HG02588 (cell line): Measurements from ENCODE around the gene WNT9B.

ENCODE experiments used
- ATAC-seq: cut with Tn5 transposase; IDR thresholded peaks from one replicate; pipeline ENCODE4 v1.9.1; 2021; ENCODE audit warnings: mild to moderate bottlenecking, moderate library complexity; ENCODE audit not compliant: unreplicated experiment

WNT9B gene

GRCh38 chr17:46853896-46854444 lies 2.6 kb downstream of the WNT9B start:
- ATAC-seq = no peak

GRCh38 chr17:46854515-46854914 lies 3.1 kb downstream of the WNT9B start:
- ATAC-seq = no peak

GRCh38 chr17:46854948-46855347 lies 3.6 kb downstream of the WNT9B start:
- ATAC-seq = no peak

GRCh38 chr17:46857600-46857999 lies 6.2 kb downstream of the WNT9B start:
- no peak for ATAC-seq

DNA sequence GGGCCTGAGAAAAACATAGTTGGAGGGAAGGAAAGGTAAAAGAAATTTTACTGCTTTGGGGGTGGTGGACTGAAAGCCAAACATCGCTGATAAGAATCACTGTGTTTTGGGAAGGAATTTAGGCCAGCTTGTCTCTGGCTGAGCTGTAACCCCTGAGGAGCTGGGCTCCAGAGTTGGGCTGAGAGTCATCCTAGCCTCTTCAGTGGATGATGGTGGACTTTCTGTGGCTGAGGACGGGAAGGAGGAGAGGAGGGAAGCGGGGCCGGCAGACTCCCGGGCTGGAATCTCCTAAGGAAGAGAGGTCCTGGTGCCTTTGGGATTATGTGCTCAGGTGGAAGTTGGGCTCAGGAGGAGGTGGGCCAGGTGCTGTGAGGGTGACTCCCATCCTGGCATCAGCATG lies 8.6 kb downstream of the WNT9B start:
- no peak for ATAC-seq

DNA sequence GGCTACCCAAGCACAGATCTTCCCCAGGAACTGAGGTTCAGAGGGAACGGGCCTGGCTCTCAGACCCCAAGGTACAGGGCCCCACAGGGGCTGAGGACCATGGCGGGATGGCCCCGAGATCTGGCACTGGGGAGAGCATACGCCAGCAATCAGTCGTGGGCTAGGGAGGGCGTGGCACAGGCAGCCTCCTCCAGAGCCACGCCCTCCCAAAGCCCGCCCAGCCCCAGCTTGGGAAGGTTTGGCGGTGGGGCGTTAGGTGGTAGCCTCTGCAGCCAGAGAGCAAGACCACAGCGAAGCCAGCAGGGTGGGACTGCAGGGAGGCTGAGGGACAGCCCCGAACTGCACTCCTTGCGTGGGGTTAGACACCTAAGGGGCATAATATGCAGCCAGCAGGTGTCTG lies 11.6 kb downstream of the WNT9B start:
- no peak for ATAC-seq

- no peak for ATAC-seq
These were observed 12.2 kb downstream of the WNT9B start for GRCh38 chr17:46863383-46864121.

DNA sequence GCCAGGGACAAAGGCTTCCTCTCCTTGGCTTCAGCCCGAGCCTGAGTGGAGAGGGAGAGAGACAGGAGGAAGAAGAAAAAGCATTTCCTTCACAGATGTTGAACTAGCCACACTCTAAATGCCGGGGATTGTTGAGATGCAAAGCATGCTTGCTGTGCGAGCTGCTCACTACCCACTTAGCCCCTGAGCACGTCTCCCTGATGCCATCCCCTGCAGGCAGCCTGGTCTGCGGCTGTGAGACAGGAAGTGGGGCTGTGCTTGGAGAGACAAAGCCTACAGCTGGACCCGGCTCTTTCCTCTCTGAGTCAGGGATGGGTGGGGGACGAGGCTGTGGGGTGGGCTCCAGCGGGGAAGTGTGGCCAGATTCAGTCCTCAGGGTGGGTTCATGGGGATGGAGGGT lies 13.7 kb downstream of the WNT9B start:
- no peak for ATAC-seq

- ATAC-seq = no peak
These were observed 14.9 kb downstream of the WNT9B start for GRCh38 chr17:46866325-46866724.

DNA sequence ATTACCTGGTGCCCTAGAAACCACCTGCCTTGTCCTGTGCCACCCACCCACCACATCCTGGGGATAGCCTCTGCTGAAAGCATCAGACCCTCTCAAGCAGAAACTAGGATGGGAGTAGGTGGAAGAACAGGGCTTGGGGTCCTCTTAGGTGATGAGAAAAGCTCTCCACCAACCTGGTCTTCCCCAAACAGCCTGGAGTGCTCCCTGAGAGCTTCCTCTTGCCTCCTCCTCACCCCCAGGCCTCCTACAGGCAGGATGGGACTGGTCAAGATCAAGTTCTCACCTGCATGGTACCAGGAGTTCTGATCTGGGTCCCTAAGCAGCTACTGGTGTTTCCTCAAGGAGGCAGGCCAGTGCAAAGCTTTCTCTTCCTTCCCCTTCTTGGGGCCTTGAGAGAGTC lies 15.4 kb downstream of the WNT9B start:
- ATAC-seq = no peak

- ATAC-seq = no peak
These were observed 17.4 kb downstream of the WNT9B start for GRCh38 chr17:46868689-46869187.

DNA sequence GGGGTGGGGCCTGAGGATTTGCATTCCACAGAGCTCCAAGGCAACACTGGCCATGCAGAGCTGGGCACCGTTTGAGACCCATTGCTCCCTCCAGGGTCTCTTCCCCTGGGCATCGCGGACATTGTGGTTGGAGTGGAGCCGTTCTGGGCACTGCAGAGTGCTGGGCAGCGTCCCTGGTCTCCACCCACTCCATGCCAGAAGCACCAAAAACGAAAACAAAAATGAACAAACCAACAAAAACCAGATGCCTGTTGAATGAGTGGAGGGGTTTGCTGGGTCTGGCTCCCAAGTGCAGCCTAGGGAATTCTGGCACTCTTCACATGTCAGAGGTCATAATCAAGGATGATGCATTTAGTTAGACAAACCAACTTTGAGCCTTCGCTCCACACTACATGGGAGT lies 17.9 kb downstream of the WNT9B start:
- ATAC-seq = no peak

DNA sequence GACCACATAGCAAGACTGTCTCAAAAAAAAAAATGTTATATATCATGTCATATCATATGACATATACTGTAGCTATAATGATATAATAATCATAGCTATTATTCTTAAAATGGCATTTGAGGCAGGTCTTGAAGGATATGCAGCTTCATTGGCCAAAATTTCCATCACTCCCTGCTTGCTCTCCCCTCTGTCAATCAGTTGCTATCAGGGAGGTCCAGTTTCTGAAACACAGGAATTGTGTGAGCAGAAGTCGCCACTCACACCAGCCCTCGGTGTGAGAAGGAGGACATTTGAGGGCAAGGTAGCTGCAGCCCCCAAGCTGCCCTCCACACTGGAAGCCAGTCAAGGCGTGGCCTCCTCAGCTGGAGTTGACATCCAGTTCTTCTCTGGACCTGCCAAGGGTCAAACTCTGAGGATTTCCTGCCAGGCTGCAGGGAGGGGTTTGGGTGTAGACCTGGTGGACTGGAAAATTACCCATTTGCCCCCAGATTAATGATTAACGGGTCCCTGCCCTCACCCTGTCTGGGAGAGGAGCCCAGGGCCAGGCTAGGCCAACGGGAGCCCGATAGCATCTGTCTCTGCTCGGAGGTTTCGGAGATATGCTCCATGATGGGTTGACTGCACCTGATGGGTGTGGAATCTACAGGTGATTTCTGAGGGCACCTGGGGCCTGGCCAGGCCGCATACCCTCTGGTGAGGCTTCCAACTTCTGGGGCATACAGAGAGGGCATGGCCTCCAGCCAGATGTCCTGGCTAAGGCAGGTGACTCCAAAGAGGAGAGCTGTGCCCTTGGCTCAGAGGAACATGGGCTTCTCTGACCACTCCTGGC lies 18.8 kb downstream of the WNT9B start:
- no peak for ATAC-seq

- ATAC-seq = no peak
These were observed 21.0 kb downstream of the WNT9B start for GRCh38 chr17:46872421-46872820.

- ATAC-seq = no peak
These were observed 22.7 kb downstream of the WNT9B start for GRCh38 chr17:46873941-46874645.

DNA sequence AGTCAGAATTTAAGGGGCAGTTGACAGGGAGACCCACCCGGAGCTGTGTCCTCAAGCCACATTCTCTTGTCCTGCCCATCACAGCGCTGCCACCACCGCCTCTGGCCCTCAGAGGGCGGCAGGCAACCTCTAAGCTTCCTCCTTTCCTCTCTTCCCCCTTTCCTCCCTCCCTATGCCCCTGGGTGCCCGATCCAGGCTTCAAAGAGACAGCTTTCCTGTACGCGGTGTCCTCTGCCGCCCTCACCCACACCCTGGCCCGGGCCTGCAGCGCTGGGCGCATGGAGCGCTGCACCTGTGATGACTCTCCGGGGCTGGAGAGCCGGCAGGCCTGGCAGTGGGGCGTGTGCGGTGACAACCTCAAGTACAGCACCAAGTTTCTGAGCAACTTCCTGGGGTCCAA lies 23.5 kb downstream of the WNT9B start:
- no peak for ATAC-seq

GRCh38 chr17:46875849-46876352 lies 24.5 kb downstream of the WNT9B start:
- no peak for ATAC-seq

DNA sequence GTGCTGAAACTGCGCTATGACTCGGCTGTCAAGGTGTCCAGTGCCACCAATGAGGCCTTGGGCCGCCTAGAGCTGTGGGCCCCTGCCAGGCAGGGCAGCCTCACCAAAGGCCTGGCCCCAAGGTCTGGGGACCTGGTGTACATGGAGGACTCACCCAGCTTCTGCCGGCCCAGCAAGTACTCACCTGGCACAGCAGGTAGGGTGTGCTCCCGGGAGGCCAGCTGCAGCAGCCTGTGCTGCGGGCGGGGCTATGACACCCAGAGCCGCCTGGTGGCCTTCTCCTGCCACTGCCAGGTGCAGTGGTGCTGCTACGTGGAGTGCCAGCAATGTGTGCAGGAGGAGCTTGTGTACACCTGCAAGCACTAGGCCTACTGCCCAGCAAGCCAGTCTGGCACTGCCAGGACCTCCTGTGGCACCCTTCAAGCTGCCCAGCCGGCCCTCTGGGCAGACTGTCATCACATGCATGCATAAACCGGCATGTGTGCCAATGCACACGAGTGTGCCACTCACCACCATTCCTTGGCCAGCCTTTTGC lies 25.0 kb downstream of the WNT9B start:
- no peak for ATAC-seq

GRCh38 chr17:46876926-46877325 lies 25.5 kb downstream of the WNT9B start:
- ATAC-seq = no peak

DNA sequence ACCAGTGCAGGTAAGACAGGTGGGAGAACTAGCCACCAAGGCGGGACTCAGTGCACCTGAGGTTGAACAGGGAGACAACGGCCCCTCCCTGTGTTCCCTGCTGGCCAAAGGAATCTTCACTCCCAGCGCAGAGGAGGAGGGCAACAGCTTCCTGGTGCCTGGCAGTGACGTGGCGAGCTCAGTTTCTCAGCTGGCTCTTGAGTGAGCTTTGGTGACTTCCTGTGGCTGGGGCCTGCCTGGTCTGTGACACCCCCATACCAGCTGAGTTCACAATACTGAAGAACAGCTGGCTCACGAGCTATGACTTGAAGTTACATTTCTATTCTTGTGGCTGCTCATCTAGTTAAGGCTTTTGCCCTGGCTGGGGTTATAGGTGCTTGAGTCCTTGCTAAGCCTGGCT lies 26.1 kb downstream of the WNT9B start:
- no peak for ATAC-seq

DNA sequence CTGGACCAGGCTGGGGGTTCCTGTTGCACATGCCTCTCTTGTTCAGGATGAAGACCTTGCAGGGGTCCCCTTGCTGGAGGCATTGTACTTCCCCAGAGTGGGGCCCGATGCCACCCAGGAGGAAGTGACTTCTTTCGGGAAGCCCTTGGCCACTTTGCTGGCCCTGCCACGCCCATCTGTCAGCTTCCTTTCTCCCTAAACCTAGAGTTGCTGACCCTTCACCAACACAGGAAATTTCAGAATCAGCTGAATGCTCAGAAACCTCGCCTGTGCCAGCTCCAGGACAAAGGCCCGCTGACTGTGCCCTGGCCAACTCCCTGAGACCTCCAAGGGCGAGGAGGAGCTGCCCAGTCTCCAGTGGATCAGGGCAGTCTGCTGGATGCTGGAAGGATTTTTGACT lies 26.7 kb downstream of the WNT9B start:
- no peak for ATAC-seq
